Neuronal stem cell (in vitro differentiated cells): ENCODE results near the gene GDF7.

Experiments
- DNase-seq: peaks from one replicate; pipeline ENCODE4 v3.0.0-alpha.2; 2013; ENCODE audit warnings: low spot score
- H2AFZ ChIP-seq: one replicate; pipeline ENCODE4 v1.6.1; 2013; ENCODE audit warnings: mild to moderate bottlenecking, low read length, inconsistent platforms
- H2AK5ac ChIP-seq: 2 replicates; pipeline ENCODE4 v1.6.1; 2013; ENCODE audit warnings: low read depth, mild to moderate bottlenecking, inconsistent platforms, low read length, moderate library complexity, mixed read lengths
- H2BK120ac ChIP-seq: 2 replicates; pipeline ENCODE4 v1.6.1; 2013; ENCODE audit warnings: low read depth, mild to moderate bottlenecking, inconsistent platforms, low read length, moderate library complexity, mixed read lengths
- H2BK12ac ChIP-seq: one replicate; pipeline ENCODE4 v1.6.1; 2013; ENCODE audit warnings: low read length, inconsistent platforms
- H2BK15ac ChIP-seq: 2 replicates; pipeline ENCODE4 v1.6.1; 2013; ENCODE audit warnings: mild to moderate bottlenecking, low read length, inconsistent platforms, mixed read lengths
- H2BK5ac ChIP-seq: one replicate; pipeline ENCODE4 v1.6.1; 2013; ENCODE audit warnings: inconsistent platforms, mild to moderate bottlenecking, low read length, moderate library complexity
- H3K14ac ChIP-seq: one replicate; pipeline ENCODE4 v1.6.1; 2013; ENCODE audit warnings: low read length, inconsistent platforms
- H3K18ac ChIP-seq: 2 replicates; pipeline ENCODE4 v1.6.1; 2013; ENCODE audit warnings: low read length, inconsistent platforms
- H3K23ac ChIP-seq: 2 replicates; pipeline ENCODE4 v1.6.1; 2013; ENCODE audit warnings: low read depth, mild to moderate bottlenecking, mixed read lengths, low read length, inconsistent platforms; ENCODE audit not compliant: poor library complexity
- H3K27ac ChIP-seq: replicated peaks from 3 replicates; pipeline ENCODE4 v1.5.1; 2013; ENCODE audit warnings: low read length, inconsistent platforms
- H3K27me3 ChIP-seq, 3 experiments: 2 replicates each; pipeline ENCODE4 v1.6.1; 2013; ENCODE audit warnings: low read length in 3 of 3, mild to moderate bottlenecking in 2 of 3, inconsistent platforms in 1 of 3, low read depth in 1 of 3, mixed read lengths in 1 of 3, moderate library complexity in 1 of 3; ENCODE audit not compliant: control insufficient read depth in 3 of 3, insufficient read depth in 3 of 3
- H3K36me3 ChIP-seq, 2 donors: replicated peaks in 1 of 2; 2 replicates each; pipeline ENCODE4 v1.6.1; 2013; ENCODE audit warnings: low read length in 2 of 2; ENCODE audit not compliant: control insufficient read depth in 2 of 2, insufficient read depth in 2 of 2
- H3K4ac ChIP-seq: 2 replicates; pipeline ENCODE4 v1.6.1; 2013; ENCODE audit warnings: inconsistent platforms, mild to moderate bottlenecking, low read length, moderate library complexity
- H3K4me1 ChIP-seq, 2 donors: 1 replicate in 1 of 2; 2 replicates in 1 of 2; pipeline ENCODE4 v1.6.1; 2013; ENCODE audit warnings: low read length in 2 of 2, low read depth in 1 of 2; ENCODE audit not compliant: control insufficient read depth in 2 of 2, insufficient read depth in 1 of 2
- H3K4me2 ChIP-seq: one replicate; pipeline ENCODE4 v1.6.1; 2013; ENCODE audit warnings: mild to moderate bottlenecking, low read length, inconsistent platforms; ENCODE audit not compliant: insufficient read depth, poor library complexity, severe bottlenecking
- H3K4me3 ChIP-seq, 2 donors: 2 replicates each; pipeline ENCODE4 v1.5.1; 2013; ENCODE audit warnings: low read length in 2 of 2, mild to moderate bottlenecking in 2 of 2, inconsistent platforms in 1 of 2, moderate library complexity in 1 of 2
- H3K79me1 ChIP-seq: one replicate; pipeline ENCODE4 v1.6.1; 2013; ENCODE audit warnings: low read depth, mild to moderate bottlenecking, inconsistent platforms, low read length, moderate library complexity
- H3K9ac ChIP-seq: one replicate; pipeline ENCODE4 v1.6.1; 2013; ENCODE audit warnings: mild to moderate bottlenecking, low read depth, low read length, inconsistent platforms; ENCODE audit not compliant: poor library complexity
- H3K9me3 ChIP-seq, 2 donors: replicated peaks in 1 of 2; 2 replicates each; pipeline versions ENCODE3 to v1.6.1; 2013; ENCODE audit warnings: low read length in 2 of 2, mild to moderate bottlenecking in 2 of 2, inconsistent platforms in 1 of 2, low read depth in 1 of 2, mixed read lengths in 1 of 2, moderate library complexity in 1 of 2; ENCODE audit not compliant: control insufficient read depth in 2 of 2, insufficient read depth in 1 of 2
- H4K8ac ChIP-seq: one replicate; pipeline ENCODE4 v1.6.1; 2013; ENCODE audit warnings: low read depth, mild to moderate bottlenecking, inconsistent platforms, low read length, moderate library complexity
- H4K91ac ChIP-seq: one replicate; pipeline ENCODE4 v1.6.1; 2013; ENCODE audit warnings: low read length, low read depth, mild to moderate bottlenecking, inconsistent platforms; ENCODE audit not compliant: poor library complexity
- WGBS, 2 donors: extraction: QIAGEN DNeasy Blood & Tissue Kit; methylation state at CpG; one replicate each; pipeline ENCODE4 v1.1.7; 2013; ENCODE audit warnings: missing lambda C conversion rate in 2 of 2, mixed read lengths in 1 of 2; ENCODE audit not compliant: insufficient read length in 2 of 2, insufficient replicate concordance in 1 of 2; ENCODE audit errors: extremely low coverage in 2 of 2; 5-methylcytosine and 5-hydroxymethylcytosine counted together

Gene GDF7

DNA sequence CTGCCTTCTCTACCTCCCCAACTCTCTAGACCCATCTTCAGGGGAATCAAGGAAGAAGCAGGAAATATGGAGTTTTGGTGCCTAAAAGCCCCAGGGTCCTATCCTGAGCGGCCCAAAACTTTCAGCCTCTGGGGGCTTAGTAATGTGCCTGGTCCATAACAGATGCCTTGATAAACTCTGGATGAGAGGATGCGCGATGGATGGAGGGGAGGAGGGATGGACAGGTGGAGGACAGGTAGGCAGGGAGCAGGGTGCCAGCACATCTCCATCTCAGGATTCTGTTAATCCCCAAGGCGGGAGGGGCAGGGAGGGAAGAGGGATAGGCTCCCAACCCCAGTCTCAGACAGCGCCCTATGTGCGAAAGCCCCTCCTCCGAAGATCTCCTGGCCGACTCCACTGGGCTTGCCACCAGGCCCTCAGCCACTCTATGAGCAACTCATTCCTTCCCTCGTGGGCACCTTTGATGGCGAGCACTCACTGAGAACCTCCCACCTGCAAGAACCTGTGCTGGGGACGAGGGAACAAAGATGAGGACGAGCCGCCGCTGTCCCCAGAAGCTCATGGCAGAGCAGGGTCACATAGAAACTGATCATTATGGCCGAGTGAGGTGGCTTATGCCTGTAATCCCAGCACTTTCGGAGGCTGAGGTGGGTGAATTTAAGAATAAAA lies 39.1 kb upstream of the GDF7 start:
- no peak for DNase-seq
- no peak overlapping the region for H2BK15ac ChIP-seq
- no peak overlapping the region for H2AFZ ChIP-seq
- H4K8ac ChIP-seq, result no peak overlapping the region
- no peak overlapping the region for H2BK5ac ChIP-seq
- peaks cover 2 to 12% of the 10 kb centered on the region in 2 donors for H3K36me3 ChIP-seq
- no peak overlapping the region for H2BK120ac ChIP-seq
- H2BK12ac ChIP-seq, result no peak overlapping the region
- H3K4me2 ChIP-seq, result no peak overlapping the region
- H3K18ac ChIP-seq, result no peak overlapping the region
- H4K91ac ChIP-seq, result no peak overlapping the region
- peak overlapping the region; percentile 69 for H3K23ac ChIP-seq
- no peak overlapping the region for H3K4ac ChIP-seq
- H3K9ac ChIP-seq, result peak overlapping the region; percentile 54
- no peak overlapping the region for H3K27ac ChIP-seq
- peaks cover 0 to 4% of the 10 kb centered on the region in 2 donors for H3K4me1 ChIP-seq
- no peak overlapping the region for H3K14ac ChIP-seq
- no CpG with 5 or more reads among the region's 16 CpGs for WGBS, 2 donors
- H2AK5ac ChIP-seq, result peak overlapping the region; percentile 40
- no peaks in the 10 kb centered on the region for H3K79me1 ChIP-seq
- H3K4me3 ChIP-seq, result no peak overlapping the region
- no peaks in the 10 kb centered on the region for H3K27me3 ChIP-seq
- H3K9me3 ChIP-seq, result no peaks in the 10 kb centered on the region

DNA sequence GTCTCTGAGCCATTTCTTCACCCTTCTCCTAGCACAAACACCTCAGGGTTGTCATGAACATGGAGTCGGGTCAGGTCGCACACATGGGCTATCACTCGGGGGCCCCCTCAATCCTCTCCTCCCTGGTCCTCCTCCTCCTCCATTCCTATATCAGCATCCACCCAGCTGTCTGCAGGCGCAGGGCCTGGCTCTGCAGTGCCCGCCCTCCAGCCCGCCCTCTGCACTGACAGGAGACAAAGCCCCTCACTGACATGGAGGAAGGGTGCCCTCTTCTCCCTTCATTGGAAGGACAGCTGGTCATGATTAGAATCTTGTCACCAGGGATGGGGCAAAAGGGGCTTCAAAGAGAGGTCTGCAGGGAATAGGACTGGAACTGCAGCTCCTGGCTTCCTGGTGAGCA lies 37.8 kb upstream of the GDF7 start:
- H3K79me1 ChIP-seq, result no peaks in the 10 kb centered on the region

DNA sequence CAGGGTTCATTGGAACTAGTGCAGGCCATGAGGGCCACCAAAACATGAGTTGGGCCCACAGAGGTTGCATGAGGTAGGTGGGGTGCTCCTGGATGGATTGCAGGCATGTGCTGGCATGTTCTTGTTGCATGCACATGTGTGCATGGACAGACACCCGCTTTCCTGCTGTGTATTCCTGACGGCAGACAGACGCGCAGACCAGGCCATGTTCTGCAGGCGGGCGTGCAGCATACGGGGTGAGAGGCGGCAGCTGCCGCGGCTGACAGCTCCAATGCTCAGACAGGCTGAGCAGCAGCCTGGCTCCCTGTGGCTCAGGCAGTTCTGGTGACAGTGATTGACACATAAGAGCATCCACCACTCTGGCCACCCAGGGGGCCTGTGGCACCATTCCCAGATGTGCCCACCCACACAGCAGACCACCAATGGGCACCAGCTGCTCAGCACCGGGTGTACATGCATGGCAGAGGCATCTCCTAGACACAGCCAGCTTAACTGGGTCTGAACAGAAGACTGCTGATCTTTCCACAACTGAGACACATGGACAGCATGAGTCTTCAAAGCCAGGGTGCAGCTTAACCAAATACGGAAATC lies 37.3 kb upstream of the GDF7 start:
- no peak overlapping the region for H2BK120ac ChIP-seq
- H2AFZ ChIP-seq, result no peak overlapping the region
- H3K23ac ChIP-seq, result no peak overlapping the region
- no peak overlapping the region for H3K4ac ChIP-seq
- H4K8ac ChIP-seq, result no peak overlapping the region
- no peak overlapping the region for H3K4me2 ChIP-seq
- H2AK5ac ChIP-seq, result peak overlapping the region; percentile 12
- no peak overlapping the region for H3K27ac ChIP-seq
- H3K14ac ChIP-seq, result no peak overlapping the region
- no peak overlapping the region for H2BK5ac ChIP-seq
- no peak overlapping the region for H2BK12ac ChIP-seq
- no peak overlapping the region for H3K4me3 ChIP-seq
- H3K18ac ChIP-seq, result peak overlapping the region; percentile 58
- no peak for DNase-seq
- peaks cover 0 to 4% of the 10 kb centered on the region in 2 donors for H3K4me1 ChIP-seq
- no peak overlapping the region for H2BK15ac ChIP-seq
- H3K36me3 ChIP-seq, result peaks cover 0 to under 1% of the 10 kb centered on the region in 2 donors
- no peaks in the 10 kb centered on the region for H3K27me3 ChIP-seq
- H3K79me1 ChIP-seq, result no peaks in the 10 kb centered on the region
- H3K9ac ChIP-seq, result no peak overlapping the region
- H4K91ac ChIP-seq, result no peak overlapping the region
- no peaks in the 10 kb centered on the region for H3K9me3 ChIP-seq
- WGBS, 2 donors, result no CpG with 5 or more reads among the region's 12 CpGs

More for the DNA sequence above, 37.8 kb upstream of the GDF7 start:
- Histone ChIP-seq H3K4ac (no peak overlapping the region), H3K9ac (no peak overlapping the region), H3K4me3 (no peak overlapping the region), H3K4me2 (no peak overlapping the region), H3K27ac (no peak overlapping the region), H4K8ac (no peak overlapping the region), H3K4me1 (peaks cover 0 to 4% of the 10 kb centered on the region in 2 donors), H2AFZ (no peak overlapping the region), H2BK5ac (no peak overlapping the region), H2BK15ac (no peak overlapping the region), H3K9me3 (no peaks in the 10 kb centered on the region), H2AK5ac (no peak overlapping the region), H2BK120ac (no peak overlapping the region), H3K14ac (peak overlapping the region; percentile 26), H2BK12ac (no peak overlapping the region), H3K23ac (no peak overlapping the region), H3K36me3 (peaks cover 2 to 6% of the 10 kb centered on the region in 2 donors), H3K27me3 (no peaks in the 10 kb centered on the region), H4K91ac (no peak overlapping the region), H3K18ac (no peak overlapping the region)
- WGBS, 2 donors, result no CpG with 5 or more reads among the region's 6 CpGs
- DNase-seq, result no peak

DNA sequence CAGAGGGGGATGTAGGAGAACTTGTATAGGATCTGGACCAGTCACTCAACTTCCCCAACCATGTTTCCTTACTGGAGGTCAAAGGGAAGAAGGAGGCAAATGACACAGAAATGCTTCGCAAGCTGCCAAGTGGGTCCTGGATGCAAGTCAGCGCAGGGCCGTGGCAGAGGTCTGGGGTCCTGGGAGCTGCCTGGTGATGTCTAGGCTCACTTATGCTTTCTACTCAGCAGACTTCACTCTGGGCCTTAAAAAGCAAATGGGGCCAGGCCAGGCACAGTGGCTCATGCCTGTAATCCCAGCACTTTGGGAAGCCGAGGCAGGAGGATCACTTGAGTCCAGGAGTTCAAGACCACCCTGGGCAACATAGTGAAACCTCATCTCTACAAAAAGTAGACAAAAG lies 36.0 kb upstream of the GDF7 start:
- no peak overlapping the region for H3K4me2 ChIP-seq
- H2AK5ac ChIP-seq, result no peak overlapping the region
- no peak for DNase-seq
- WGBS, 2 donors, result no CpG with 5 or more reads among the region's 4 CpGs
- no peak overlapping the region for H4K91ac ChIP-seq
- no peak overlapping the region for H3K18ac ChIP-seq
- no peak overlapping the region for H2BK15ac ChIP-seq
- H2AFZ ChIP-seq, result no peak overlapping the region
- H3K4me3 ChIP-seq, result no peak overlapping the region
- peaks cover 0 to under 1% of the 10 kb centered on the region in 2 donors for H3K36me3 ChIP-seq
- H3K27ac ChIP-seq, result no peak overlapping the region
- H3K79me1 ChIP-seq, result no peaks in the 10 kb centered on the region
- H3K4ac ChIP-seq, result no peak overlapping the region
- no peak overlapping the region for H4K8ac ChIP-seq
- H3K9ac ChIP-seq, result no peak overlapping the region
- no peak overlapping the region for H2BK12ac ChIP-seq
- no peak overlapping the region for H2BK120ac ChIP-seq
- H3K27me3 ChIP-seq, result no peaks in the 10 kb centered on the region
- H3K23ac ChIP-seq, result no peak overlapping the region
- no peak overlapping the region for H3K14ac ChIP-seq
- H2BK5ac ChIP-seq, result no peak overlapping the region
- H3K9me3 ChIP-seq, result no peaks in the 10 kb centered on the region
- peaks cover 7 to 8% of the 10 kb centered on the region in 2 donors for H3K4me1 ChIP-seq
